Stomach (tissue), 4 donors: ENCODE measurements around the gene RRAS2.

Experiments used
- POLR2A ChIP-seq, 4 donors: fragments of 450-650 bp; IDR thresholded peaks; one replicate each; pipeline ENCODE4 v1.6.1; 2016; ENCODE audit warnings: antibody characterized with exemption in 4 of 4, control low read depth in 2 of 4, mild to moderate bottlenecking in 1 of 4, moderate library complexity in 1 of 4
- POLR2AphosphoS5 ChIP-seq, 3 donors: sonication (generic); formaldehyde crosslinking; IDR thresholded peaks; one replicate each; pipeline ENCODE4 v1.6.1; 2016; ENCODE audit warnings: antibody characterized with exemption in 3 of 3
- TF ChIP-seq, protein P1 (sequence below), 7 experiments: fragments of 450-650 bp in 4 of 7; fragments of 200-600 bp in 3 of 7; sonication (generic) in 3 of 7; IDR thresholded peaks; one replicate each; pipeline ENCODE4 v1.5.1; 2016 to 2019; ENCODE audit warnings: antibody characterized with exemption in 7 of 7, control low read depth in 2 of 7, mild to moderate bottlenecking in 1 of 7

- TF ChIP-seq, protein P1, sequence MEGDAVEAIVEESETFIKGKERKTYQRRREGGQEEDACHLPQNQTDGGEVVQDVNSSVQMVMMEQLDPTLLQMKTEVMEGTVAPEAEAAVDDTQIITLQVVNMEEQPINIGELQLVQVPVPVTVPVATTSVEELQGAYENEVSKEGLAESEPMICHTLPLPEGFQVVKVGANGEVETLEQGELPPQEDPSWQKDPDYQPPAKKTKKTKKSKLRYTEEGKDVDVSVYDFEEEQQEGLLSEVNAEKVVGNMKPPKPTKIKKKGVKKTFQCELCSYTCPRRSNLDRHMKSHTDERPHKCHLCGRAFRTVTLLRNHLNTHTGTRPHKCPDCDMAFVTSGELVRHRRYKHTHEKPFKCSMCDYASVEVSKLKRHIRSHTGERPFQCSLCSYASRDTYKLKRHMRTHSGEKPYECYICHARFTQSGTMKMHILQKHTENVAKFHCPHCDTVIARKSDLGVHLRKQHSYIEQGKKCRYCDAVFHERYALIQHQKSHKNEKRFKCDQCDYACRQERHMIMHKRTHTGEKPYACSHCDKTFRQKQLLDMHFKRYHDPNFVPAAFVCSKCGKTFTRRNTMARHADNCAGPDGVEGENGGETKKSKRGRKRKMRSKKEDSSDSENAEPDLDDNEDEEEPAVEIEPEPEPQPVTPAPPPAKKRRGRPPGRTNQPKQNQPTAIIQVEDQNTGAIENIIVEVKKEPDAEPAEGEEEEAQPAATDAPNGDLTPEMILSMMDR (IDR thresholded peaks at IDR 0.05) = no peak
- no peak for TF ChIP-seq POLR2A (IDR thresholded peaks at IDR 0.05)
- TF ChIP-seq POLR2AphosphoS5 (IDR thresholded peaks at IDR 0.05) = peak in 1 of 3 donors; percentile 53
Observed at GRCh38 chr11:14258221-14258935, 100.6 kb downstream of the RRAS2 start.
